Sigmoid colon (tissue), 7 donors: ENCODE results near the gene SPHK2. TPM values are rescaled to one million over a fixed set of nuclear protein-coding genes. Genes with fewer than 3 reads are reported as not detected.

Source experiments
- DNase-seq: peaks from one replicate; pipeline ENCODE4 v3.0.0-alpha.2; 2019
- H3K27ac ChIP-seq, 4 donors: fragments of 200-600 bp; sonication (generic); one replicate each; pipeline ENCODE4 v1.5.1; 2016 to 2019; ENCODE audit warnings: mild to moderate bottlenecking in 1 of 4
- H3K27me3 ChIP-seq, 3 donors: fragments of 200-600 bp; sonication (generic); one replicate each; pipeline ENCODE4 v1.5.1; 2019; ENCODE audit warnings: mild to moderate bottlenecking in 1 of 3
- H3K36me3 ChIP-seq, 4 donors: fragments of 200-600 bp; sonication (generic); one replicate each; pipeline ENCODE4 v1.5.1; 2016 to 2019
- H3K4me1 ChIP-seq, 4 donors: fragments of 200-600 bp; sonication (generic); one replicate each; pipeline ENCODE4 v1.5.1; 2017 to 2019
- H3K4me3 ChIP-seq, 4 donors: fragments of 200-600 bp; sonication (generic); one replicate each; pipeline ENCODE4 v1.5.1; 2017 to 2019; ENCODE audit warnings: mild to moderate bottlenecking in 2 of 4, moderate library complexity in 1 of 4
- H3K9me3 ChIP-seq, 4 donors: fragments of 200-600 bp in 3 of 4; sonication (generic) in 3 of 4; one replicate each; pipeline versions ENCODE4 v1.5.1 to v1.6.1; 2013 to 2019
- CTCF ChIP-seq, 4 experiments: fragments of 450-650 bp in 3 of 4; fragments of 200-600 bp in 1 of 4; IDR thresholded peaks; one replicate each; pipeline ENCODE4 v1.5.1; 2016 to 2019; ENCODE audit warnings: antibody characterized with exemption in 4 of 4, mild to moderate bottlenecking in 3 of 4, moderate library complexity in 2 of 4
- EP300 ChIP-seq, 4 donors: sonication (generic); formaldehyde crosslinking; IDR thresholded peaks; one replicate each; pipeline ENCODE4 v1.6.1; 2017; ENCODE audit warnings: antibody characterized with exemption in 4 of 4
- POLR2A ChIP-seq, 2 donors: fragments of 450-650 bp; IDR thresholded peaks; one replicate each; pipeline ENCODE4 v1.6.1; 2016; ENCODE audit warnings: antibody characterized with exemption in 2 of 2, mild to moderate bottlenecking in 2 of 2, moderate library complexity in 2 of 2
- POLR2AphosphoS5 ChIP-seq, 4 donors: sonication (generic); formaldehyde crosslinking; IDR thresholded peaks; one replicate each; pipeline ENCODE4 v1.6.1; 2017; ENCODE audit warnings: antibody characterized with exemption in 4 of 4
- WGBS, 2 donors: extraction: QIAGEN DNeasy Blood & Tissue Kit; methylation state at CpG; one replicate each; pipeline ENCODE4 v1.1.7; 2013; 5-methylcytosine and 5-hydroxymethylcytosine counted together
- intact Hi-C: fragments of 100-400 bp; cut with DNase I; formaldehyde crosslinking; loops from one replicate; pipeline ENCODE4 v1.15.1; 2023
- polyA plus RNA-seq, 3 donors: library from polyadenylated mRNA; stranded (reverse); fragments of 200-250 nt; gene quantifications; one replicate each; pipeline ENCODE4 v1.2.3, GENCODE V29; 2013
- total RNA-seq, 4 donors: library from RNA; depleted of rRNA; stranded (reverse); fragments of >200 nt; gene quantifications; one replicate each; pipeline ENCODE4 v1.1.0, GENCODE V29; 2016
- donor health status: healthy with polysubstance abuse.
- donor health status: Bipolar disorder and iron deficiency.
- donor health status: healthy.

SPHK2 gene
- total and polyA plus RNA-seq, 7 donors, result 10.0 to 45.6 (median 16.9) TPM

GRCh38 chr19:48603449-48603848, 15.9 kb upstream of the SPHK2 start:
- Histone ChIP-seq H3K4me3 (no peak overlapping the region), H3K4me1 (no peaks in the 10 kb centered on the region), H3K9me3 (no peaks in the 10 kb centered on the region), H3K27ac (no peak overlapping the region), H3K27me3 (peaks cover 0 to 12% (median 0%) of the 10 kb centered on the region in 3 donors), H3K36me3 (no peaks in the 10 kb centered on the region)
- intact Hi-C loops, result no loop called here
- TF ChIP-seq POLR2AphosphoS5 (IDR thresholded peaks at IDR 0.05), result no peak
- TF ChIP-seq EP300 (IDR thresholded peaks at IDR 0.05), result no peak
- no peak for TF ChIP-seq CTCF (IDR thresholded peaks at IDR 0.05)
- no peak for TF ChIP-seq POLR2A (IDR thresholded peaks at IDR 0.05)
- WGBS, 2 donors, result 86 to 92% methylated on average over 39 of the region's 39 CpGs
- DNase-seq, result no peak

GRCh38 chr19:48603850-48604249, 15.5 kb upstream of the SPHK2 start:
- Histone ChIP-seq H3K36me3 (no peaks in the 10 kb centered on the region), H3K27me3 (peaks cover 0 to 11% (median 0%) of the 10 kb centered on the region in 3 donors), H3K27ac (no peak overlapping the region), H3K4me3 (no peak overlapping the region), H3K9me3 (no peaks in the 10 kb centered on the region), H3K4me1 (no peaks in the 10 kb centered on the region)
- 88 to 91% methylated on average over 9 of the region's 9 CpGs for WGBS, 2 donors
- no peak for DNase-seq
- TF ChIP-seq POLR2A (IDR thresholded peaks at IDR 0.05) (no peak), CTCF (IDR thresholded peaks at IDR 0.05) (no peak), EP300 (IDR thresholded peaks at IDR 0.05) (no peak), POLR2AphosphoS5 (IDR thresholded peaks at IDR 0.05) (no peak)
- intact Hi-C loops, result no loop called here

- Histone ChIP-seq H3K36me3 (no peaks in the 10 kb centered on the region), H3K4me3 (no peak within 1 kb of the TSS), H3K4me1 (no peaks in the 10 kb centered on the region), H3K9me3 (no peaks in the 10 kb centered on the region), H3K27me3 (no peaks in the 10 kb centered on the region), H3K27ac (no peak within 1 kb of the TSS)
- intact Hi-C loops, result no loop called here
- TF ChIP-seq EP300 (IDR thresholded peaks at IDR 0.05) (no peak), POLR2A (IDR thresholded peaks at IDR 0.05) (no peak), CTCF (IDR thresholded peaks at IDR 0.05) (no peak), POLR2AphosphoS5 (IDR thresholded peaks at IDR 0.05) (no peak)
- 92 to 93% methylated on average over 39 of the region's 39 CpGs for WGBS, 2 donors
- no peak for DNase-seq
Measured at GRCh38 chr19:48606463-48607358, 12.6 kb upstream of the SPHK2 start, which contains the start of gene SPACA4. TSS of gene SPACA4 (plus strand) at chr19:48606742. CDS start at chr19:48606979, 237 bp downstream.

GRCh38 chr19:48607359-48607755, 11.9 kb upstream of the SPHK2 start:
- 89 to 92% methylated on average over 7 of the region's 7 CpGs for WGBS, 2 donors
- Histone ChIP-seq H3K9me3 (no peaks in the 10 kb centered on the region), H3K4me3 (no peak overlapping the region), H3K4me1 (no peaks in the 10 kb centered on the region), H3K36me3 (no peaks in the 10 kb centered on the region), H3K27ac (no peak overlapping the region), H3K27me3 (no peaks in the 10 kb centered on the region)
- TF ChIP-seq EP300 (IDR thresholded peaks at IDR 0.05) (no peak), POLR2A (IDR thresholded peaks at IDR 0.05) (no peak), CTCF (IDR thresholded peaks at IDR 0.05) (no peak), POLR2AphosphoS5 (IDR thresholded peaks at IDR 0.05) (no peak)
- no peak for DNase-seq
- intact Hi-C loops, result no loop called here
